WERI-Rb-1 (cell line): ENCODE results near the gene KIAA0319L.

Source experiments
- DNase-seq: peaks from one replicate; pipeline ENCODE4 v3.0.0-alpha.2; 2020
- H3K27ac ChIP-seq: fragments of 250-450 bp; sonication (Bioruptor Pico); 2 replicates; pipeline ENCODE4 v1.5.1; 2020; ENCODE audit warnings: mild to moderate bottlenecking, moderate library complexity
- H3K27me3 ChIP-seq: fragments of 250-450 bp; sonication (Bioruptor Pico); 2 replicates; pipeline ENCODE4 v1.5.1; 2021; ENCODE audit warnings: mild to moderate bottlenecking, low read depth, moderate library complexity; ENCODE audit not compliant: insufficient read depth, severe bottlenecking
- H3K36me3 ChIP-seq: fragments of 250-450 bp; sonication (Bioruptor Pico); 2 replicates; pipeline ENCODE4 v1.5.1; 2020; ENCODE audit warnings: mild to moderate bottlenecking, moderate library complexity
- H3K4me3 ChIP-seq: 2 replicates; pipeline ENCODE4 v1.5.1; 2011; ENCODE audit warnings: low read depth, mild to moderate bottlenecking, control low read depth, low read length
- H3K9me3 ChIP-seq: fragments of 250-450 bp; sonication (Bioruptor Pico); 2 replicates; pipeline ENCODE4 v1.5.1; 2021; ENCODE audit warnings: mild to moderate bottlenecking, moderate library complexity; ENCODE audit not compliant: severe bottlenecking
- TF ChIP-seq, protein P1 (sequence below): IDR thresholded peaks from 2 replicates; pipeline ENCODE4 v1.5.1; 2011; ENCODE audit warnings: low read depth, mild to moderate bottlenecking, control low read depth, inconsistent platforms, low read length

Gene KIAA0319L

DNA sequence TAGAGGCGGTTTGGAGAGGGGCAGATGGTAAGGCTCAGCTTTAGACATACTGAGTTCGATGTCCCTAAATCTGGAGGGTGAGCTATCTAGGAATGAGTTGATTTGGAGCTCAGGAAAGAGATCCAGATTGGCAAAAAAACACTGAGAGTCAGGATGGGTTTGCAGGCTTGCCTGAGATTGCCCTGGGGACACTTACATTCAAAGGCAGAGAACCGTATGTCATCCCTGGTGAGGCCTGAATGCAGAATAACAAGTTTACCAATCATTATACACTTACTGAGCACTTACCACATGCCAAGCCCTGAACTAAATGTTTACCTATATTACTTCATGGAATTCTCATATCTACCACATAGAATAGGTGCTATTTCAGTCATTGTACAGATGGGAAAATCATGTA lies 43.4 kb upstream of the KIAA0319L start:
- no peak for DNase-seq
- TF ChIP-seq, protein P1, sequence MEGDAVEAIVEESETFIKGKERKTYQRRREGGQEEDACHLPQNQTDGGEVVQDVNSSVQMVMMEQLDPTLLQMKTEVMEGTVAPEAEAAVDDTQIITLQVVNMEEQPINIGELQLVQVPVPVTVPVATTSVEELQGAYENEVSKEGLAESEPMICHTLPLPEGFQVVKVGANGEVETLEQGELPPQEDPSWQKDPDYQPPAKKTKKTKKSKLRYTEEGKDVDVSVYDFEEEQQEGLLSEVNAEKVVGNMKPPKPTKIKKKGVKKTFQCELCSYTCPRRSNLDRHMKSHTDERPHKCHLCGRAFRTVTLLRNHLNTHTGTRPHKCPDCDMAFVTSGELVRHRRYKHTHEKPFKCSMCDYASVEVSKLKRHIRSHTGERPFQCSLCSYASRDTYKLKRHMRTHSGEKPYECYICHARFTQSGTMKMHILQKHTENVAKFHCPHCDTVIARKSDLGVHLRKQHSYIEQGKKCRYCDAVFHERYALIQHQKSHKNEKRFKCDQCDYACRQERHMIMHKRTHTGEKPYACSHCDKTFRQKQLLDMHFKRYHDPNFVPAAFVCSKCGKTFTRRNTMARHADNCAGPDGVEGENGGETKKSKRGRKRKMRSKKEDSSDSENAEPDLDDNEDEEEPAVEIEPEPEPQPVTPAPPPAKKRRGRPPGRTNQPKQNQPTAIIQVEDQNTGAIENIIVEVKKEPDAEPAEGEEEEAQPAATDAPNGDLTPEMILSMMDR, result no peak
- no peak overlapping the region for H3K27ac ChIP-seq
- H3K36me3 ChIP-seq, result peaks cover 48% of the 10 kb centered on the region
- H3K4me3 ChIP-seq, result no peak overlapping the region
- H3K27me3 ChIP-seq, result no peaks in the 10 kb centered on the region
- H3K9me3 ChIP-seq, result no peaks in the 10 kb centered on the region

DNA sequence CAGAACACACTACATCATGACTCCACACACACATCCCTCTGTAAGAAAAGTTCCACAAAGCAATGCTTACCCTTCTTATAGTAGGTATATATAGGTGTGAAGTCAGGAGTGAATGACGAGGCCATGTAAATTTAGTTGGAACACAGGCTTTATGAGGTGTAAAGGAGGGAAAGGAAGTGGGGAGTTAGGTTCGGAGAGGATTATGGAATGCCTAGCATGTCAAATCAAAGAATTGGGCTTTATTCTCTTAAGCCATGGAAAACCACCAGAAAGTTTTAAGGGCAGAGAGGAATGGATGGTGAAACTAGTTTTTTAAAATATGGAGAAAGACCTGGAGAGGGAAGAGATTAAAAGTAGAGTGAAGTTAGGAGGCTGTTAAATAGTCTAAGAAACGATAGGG lies 42.2 kb upstream of the KIAA0319L start:
- Histone ChIP-seq H3K27me3 (no peaks in the 10 kb centered on the region), H3K9me3 (no peaks in the 10 kb centered on the region), H3K36me3 (peaks cover 36% of the 10 kb centered on the region), H3K27ac (no peak overlapping the region), H3K4me3 (no peak overlapping the region)
- no peak for DNase-seq
- TF ChIP-seq, protein P1, result no peak

DNA sequence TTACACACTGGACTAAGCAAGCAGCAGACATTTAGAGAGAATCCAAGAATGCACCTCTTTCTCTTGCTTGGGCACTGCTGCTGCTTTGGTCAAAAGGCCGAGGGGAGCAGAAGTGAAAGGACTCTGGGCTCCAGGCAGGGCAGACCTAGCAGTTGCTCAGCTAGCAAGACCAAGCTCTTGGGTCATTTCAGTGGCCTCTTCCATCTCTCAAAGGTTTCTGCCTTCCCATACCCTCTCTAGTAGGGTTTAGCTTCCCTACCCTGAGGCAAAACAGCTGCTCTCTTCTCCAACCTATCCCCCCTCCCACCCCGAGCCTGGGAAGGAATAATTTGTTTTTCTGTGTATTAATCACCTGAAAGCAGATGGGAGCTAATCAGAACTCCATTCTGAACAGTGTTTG lies 41.7 kb upstream of the KIAA0319L start:
- no peak overlapping the region for H3K4me3 ChIP-seq
- no peaks in the 10 kb centered on the region for H3K27me3 ChIP-seq
- peaks cover 32% of the 10 kb centered on the region for H3K36me3 ChIP-seq
- no peak for DNase-seq
- H3K27ac ChIP-seq, result no peak overlapping the region
- H3K9me3 ChIP-seq, result no peaks in the 10 kb centered on the region
- TF ChIP-seq, protein P1, result no peak

DNA sequence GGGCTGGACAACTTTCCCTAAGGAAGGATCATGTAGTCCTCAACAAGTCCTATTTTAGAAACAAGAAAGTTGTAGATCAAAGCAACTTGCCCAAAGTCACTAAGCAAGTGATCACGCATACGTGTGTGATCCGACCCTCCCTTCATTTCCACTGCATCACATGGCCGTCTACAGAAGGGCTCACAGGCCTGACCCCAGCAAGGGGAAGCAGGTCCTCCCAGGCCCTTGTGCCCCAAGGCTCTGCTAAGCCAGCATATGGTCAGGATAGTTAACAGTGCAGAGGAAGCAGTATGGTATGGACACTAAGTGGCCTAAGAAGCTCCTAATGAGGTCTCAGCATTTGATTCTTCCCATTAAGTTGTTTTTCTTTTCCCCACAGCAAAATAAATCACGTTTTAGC lies 40.7 kb upstream of the KIAA0319L start:
- Histone ChIP-seq H3K9me3 (no peaks in the 10 kb centered on the region), H3K27me3 (no peaks in the 10 kb centered on the region), H3K36me3 (peaks cover 22% of the 10 kb centered on the region), H3K4me3 (no peak overlapping the region), H3K27ac (no peak overlapping the region)
- TF ChIP-seq, protein P1, result no peak
- DNase-seq, result no peak

DNA sequence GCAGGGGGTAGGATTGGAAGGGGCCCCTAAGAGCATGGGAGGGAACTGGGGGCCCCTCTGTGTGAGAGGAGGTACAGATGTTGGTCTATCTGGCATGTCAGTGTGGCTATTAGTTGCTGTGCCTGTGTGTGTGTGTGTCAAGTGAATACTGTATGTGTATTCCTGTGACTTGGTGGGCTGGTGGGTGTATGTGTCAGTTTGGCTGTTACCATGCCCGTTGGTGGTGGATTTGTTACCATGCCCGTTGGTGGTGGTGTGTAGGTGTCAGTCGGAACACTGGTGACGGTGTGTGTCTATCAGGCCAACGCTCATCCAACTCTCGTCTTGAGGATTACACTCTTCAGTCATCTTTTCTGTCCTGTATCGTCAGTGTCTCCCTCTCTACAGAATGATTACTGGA lies 38.5 kb upstream of the KIAA0319L start:
- Histone ChIP-seq H3K9me3 (no peaks in the 10 kb centered on the region), H3K36me3 (peaks cover 4% of the 10 kb centered on the region; the same call in 1 of the 2 replicates), H3K27ac (no peak overlapping the region), H3K27me3 (no peaks in the 10 kb centered on the region), H3K4me3 (no peak overlapping the region)
- DNase-seq, result no peak
- TF ChIP-seq, protein P1, result no peak

DNA sequence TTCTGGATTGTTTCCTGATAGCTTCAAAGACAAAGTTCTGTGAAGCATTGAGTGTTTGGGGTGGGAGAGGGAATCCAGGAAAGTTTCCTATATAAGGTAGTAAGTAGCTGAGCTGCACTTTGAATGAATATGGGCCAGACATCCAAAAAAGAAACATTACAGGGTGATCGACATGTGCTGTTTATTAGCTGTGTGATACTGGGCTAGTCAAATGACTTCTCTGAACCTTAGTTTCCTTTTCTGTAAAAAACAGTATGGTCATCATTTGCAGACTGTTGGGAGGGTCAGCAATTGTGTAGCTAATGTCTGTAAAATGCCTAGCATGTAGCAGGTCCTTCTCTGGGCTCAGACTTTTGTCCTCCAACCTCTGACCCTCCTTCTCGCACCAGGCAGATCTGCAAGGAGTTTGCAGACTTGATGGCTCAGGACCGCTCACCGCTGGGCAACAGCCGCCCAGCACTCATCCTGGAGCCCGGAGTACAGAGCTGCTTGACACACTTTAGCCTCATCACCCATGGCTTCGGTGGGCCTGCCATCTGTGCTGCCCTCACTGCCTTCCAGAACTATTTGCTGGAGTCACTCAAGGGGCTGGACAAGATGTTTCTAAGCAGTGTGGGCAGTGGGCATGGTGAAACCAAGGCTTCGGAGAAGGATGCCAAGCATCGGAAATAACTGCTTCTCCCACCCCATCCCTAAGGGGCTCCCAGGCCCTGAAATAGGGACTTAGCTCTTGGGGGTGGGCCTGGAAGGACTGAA lies 37.0 kb upstream of the KIAA0319L start:
- no peak overlapping the region for H3K4me3 ChIP-seq
- TF ChIP-seq, protein P1, result no peak
- H3K9me3 ChIP-seq, result no peaks in the 10 kb centered on the region
- H3K27ac ChIP-seq, result no peak overlapping the region
- H3K27me3 ChIP-seq, result no peaks in the 10 kb centered on the region
- peaks cover under 1% of the 10 kb centered on the region; the same call in 1 of the 2 replicates for H3K36me3 ChIP-seq
- no peak for DNase-seq
